NAMALWA (cell line): Measurements from ENCODE around the gene HHEX.

Experiments
- DNase-seq: peaks from one replicate; pipeline ENCODE4 v3.0.0-alpha.2; 2015; ENCODE audit warnings: low spot score

The HHEX gene

GRCh38 chr10:92692697-92693533 lies 3.2 kb downstream of the HHEX start:
- no peak for DNase-seq

GRCh38 chr10:92693534-92693893 lies 3.8 kb downstream of the HHEX start:
- no peak for DNase-seq

DNA sequence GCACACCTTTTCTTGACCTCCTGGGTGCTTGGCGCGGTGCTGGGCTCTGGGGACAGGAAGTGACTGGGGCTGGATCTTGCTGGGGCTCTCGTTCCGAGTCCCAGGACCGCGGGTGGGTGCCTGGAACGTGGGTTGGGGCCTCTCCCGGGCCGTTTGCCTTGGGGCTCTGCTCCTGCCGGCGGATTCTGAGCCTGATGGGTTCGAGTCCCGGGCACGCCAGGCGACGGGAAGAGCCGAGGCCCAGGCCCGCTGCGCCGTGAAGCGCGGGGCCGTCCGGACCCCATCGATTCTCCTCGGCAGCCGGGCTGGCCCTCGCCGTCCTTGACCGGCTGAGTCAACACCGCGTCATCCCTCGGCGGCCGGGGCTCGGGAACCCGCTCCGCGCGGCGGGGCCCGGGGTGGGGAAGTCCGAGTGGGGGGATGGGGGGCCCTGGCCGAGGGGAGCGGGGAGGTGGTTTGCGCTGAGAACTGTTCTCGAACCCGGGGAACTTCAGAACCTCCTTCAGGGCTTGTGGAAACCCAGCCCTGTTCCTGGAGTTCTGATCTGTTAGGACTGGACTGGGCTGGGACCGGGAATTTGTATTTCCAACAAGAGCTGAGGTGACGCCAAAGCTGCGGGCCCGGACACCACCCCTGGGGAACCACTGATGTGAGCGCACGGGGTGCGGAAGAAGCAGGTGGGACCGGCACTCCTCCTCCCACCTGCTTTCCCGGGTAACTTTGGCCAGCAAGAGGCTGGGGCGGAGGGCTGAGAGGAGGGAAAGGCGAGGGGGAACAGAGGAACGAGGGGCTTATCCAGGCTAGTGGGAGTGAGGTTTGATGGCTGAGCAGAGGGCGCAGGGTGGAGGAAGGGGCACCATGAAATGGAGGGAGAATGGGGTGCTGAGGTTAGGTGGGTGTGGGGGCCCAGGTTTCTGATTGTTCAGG lies 6.2 kb downstream of the HHEX start:
- no peak for DNase-seq

GRCh38 chr10:92696606-92697383 lies 7.0 kb downstream of the HHEX start:
- no peak for DNase-seq

- DNase-seq = no peak
These were observed 8.1 kb downstream of the HHEX start for GRCh38 chr10:92697663-92698511.

DNA sequence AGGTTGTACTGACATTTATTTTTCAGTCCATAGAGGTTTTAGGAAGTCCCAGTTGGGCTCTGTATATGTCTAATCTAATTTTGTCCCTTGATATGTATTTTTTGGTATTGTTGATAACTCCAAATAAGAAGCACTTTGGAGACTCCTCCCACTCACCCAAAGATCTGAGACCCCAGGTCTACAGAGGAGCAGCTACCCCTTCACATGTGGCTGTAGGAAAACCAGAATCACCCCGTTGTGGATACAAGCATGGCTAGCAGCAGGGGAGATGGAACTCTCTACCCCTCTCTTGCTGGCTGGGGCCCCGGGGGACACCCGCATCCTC lies 9.4 kb downstream of the HHEX start:
- no peak for DNase-seq

- peak; percentile 39 for DNase-seq
These were observed 10.0 kb downstream of the HHEX start for GRCh38 chr10:92699518-92700381.

- DNase-seq = peak; percentile 17
These were observed 12.7 kb downstream of the HHEX start for GRCh38 chr10:92702301-92702916.

DNA sequence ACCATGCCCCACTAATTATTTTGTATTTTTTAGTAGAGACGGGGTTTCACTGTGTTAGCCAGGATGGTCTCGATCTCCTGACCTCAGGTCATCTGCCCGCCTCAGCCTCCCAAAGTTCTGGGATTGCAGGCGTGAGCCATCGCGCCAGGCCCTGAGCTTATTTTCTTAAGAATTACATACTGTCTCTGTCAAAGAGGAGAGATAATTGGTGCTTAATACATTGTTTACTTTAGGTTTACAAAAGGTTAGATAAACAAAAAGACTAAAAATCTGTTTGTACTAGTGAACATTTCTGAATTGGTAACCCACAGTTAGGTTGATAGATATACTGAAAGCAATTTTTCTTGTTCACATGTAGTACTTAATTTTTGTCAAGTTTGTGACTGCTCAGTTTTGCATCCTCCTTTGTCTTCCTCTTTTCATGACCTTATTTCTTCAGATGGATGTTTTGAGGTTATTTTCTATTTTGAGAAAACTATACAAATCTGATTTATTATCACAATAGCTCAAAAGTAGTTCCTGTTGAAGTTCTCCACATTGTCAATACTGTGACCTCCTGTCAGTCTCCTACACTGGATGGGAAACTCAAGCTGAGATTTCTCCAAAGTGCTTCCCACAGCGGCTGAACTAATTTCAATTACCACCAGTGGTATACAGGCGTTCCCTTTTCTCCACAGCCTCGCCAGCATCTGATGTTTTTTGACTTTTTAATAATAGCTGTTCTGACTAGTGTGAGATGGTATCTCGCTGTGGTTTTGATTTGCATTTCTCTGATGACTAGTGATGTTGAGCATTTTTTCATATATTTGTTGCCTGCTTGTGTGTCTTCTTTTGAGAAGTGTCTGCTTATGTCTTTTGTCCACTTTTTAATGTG lies 22.5 kb downstream of the HHEX start:
- DNase-seq = peak; percentile 50

DNA sequence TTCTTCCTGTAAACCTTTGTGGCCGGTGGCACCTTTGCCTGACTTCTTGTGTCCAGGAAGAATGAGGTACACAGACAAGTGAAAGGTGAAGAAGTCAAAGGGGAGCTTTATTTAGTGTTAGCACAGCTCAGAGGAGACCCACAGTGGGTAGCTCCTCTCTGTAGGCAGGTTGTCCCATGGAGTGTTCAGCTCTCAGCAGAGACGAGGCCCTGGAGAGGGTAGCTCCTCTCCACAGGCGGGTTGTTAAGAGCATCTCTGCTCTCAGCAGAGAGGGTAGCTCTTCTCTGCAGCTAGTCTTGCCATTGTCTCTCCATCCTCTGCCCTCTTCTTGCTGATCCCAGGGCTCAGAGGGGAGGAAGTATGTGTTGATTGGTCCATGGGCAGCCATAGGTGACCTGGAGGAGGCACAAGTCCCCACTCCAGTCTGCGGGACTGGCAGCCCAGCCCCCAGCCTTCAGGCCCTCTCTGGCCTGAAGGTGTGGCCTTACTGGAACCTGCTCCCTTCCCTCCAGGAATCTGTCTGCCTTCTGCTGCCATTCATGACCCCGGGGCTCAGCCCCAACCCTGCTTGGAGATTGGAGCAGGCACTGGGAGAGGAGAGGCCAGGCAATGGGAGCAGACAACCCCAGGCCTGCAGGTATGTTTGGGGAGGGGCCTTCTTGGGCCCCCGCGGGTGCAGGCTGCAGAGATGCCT lies 24.5 kb downstream of the HHEX start:
- DNase-seq = no peak

- DNase-seq = no peak
These were observed 25.1 kb downstream of the HHEX start for GRCh38 chr10:92714872-92715271.

- DNase-seq = no peak
These were observed 30.5 kb downstream of the HHEX start for GRCh38 chr10:92719991-92720830.

- no peak for DNase-seq
These were observed 31.0 kb downstream of the HHEX start for GRCh38 chr10:92720831-92721165.

DNA sequence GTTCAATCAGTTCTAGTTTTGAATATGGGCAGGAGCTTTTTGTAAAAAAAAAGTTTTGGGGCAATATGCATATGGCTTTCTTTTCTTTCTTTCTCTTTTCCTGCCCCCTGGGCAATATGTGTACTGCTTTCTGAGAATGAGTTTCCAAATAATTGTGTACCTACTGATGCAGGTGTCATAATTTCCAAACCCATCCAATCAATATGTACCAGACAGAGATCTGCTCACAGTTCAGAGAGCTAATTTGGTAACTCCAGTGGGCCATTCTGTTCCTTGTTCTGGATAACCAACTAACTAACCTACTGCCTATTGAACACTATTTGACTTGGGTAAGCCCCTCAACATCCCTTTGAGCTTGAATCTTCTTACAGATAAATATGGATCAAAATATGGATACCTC lies 32.6 kb downstream of the HHEX start:
- no peak for DNase-seq

GRCh38 chr10:92727141-92727540 lies 37.4 kb downstream of the HHEX start:
- DNase-seq = no peak

- no peak for DNase-seq
These were observed 37.8 kb downstream of the HHEX start for GRCh38 chr10:92727550-92727949.

DNA sequence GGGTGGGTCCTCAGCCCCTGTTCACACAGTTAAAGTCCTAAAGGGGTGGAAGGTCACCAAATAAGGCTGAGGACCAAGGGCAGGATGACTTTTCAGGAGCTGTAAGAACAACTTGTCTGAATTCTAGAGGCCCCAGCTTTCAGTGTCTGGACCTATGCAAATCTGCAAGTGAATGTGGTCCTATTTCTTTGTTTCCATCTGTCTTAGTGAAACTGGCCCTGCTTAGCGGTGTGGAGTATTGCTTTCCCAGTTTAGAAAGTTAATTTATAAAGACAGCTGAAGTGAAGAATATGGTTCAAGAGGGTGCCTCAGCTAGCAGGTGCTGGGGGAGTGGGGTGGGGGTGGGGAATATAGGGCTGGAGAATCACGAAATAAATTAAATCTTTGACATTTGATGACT lies 40.1 kb downstream of the HHEX start:
- DNase-seq = no peak

DNA sequence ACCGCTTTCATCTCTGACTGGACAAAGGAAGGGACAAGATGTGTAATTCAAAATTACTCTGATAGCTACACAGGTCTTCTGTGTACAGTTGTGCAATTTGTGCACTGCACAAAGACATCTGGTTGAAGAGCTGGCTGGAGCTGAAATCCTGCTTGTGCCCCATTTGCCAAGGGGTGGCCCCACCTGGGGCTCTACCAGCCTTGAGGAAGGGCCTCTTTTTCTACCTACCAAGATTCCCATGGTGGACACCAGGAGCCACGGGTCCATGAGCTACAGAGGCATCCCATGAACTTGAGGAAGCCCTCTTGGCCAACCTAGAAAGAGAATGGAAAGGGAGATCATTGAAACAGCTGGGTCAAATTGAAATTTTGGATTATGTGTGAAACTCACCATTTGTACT lies 43.2 kb downstream of the HHEX start:
- no peak for DNase-seq
